Skeletal muscle cell (primary cell): ENCODE measurements around the gene PRR7.
"Not testable (repeated sequence)": the region's sequence is repeated elsewhere in the genome, so short reads cannot be mapped to it uniquely, and the experiment has no call there.

Experiments used
- DNase-seq: peaks from one replicate; pipeline ENCODE4 v3.0.0-alpha.2; 2010; ENCODE audit warnings: low read depth
- H3K4me3 ChIP-seq: 2 replicates; pipeline ENCODE4 v1.5.1; 2011; ENCODE audit warnings: low read depth, mild to moderate bottlenecking, control low read depth, low read length, moderate library complexity

Gene PRR7

DNA sequence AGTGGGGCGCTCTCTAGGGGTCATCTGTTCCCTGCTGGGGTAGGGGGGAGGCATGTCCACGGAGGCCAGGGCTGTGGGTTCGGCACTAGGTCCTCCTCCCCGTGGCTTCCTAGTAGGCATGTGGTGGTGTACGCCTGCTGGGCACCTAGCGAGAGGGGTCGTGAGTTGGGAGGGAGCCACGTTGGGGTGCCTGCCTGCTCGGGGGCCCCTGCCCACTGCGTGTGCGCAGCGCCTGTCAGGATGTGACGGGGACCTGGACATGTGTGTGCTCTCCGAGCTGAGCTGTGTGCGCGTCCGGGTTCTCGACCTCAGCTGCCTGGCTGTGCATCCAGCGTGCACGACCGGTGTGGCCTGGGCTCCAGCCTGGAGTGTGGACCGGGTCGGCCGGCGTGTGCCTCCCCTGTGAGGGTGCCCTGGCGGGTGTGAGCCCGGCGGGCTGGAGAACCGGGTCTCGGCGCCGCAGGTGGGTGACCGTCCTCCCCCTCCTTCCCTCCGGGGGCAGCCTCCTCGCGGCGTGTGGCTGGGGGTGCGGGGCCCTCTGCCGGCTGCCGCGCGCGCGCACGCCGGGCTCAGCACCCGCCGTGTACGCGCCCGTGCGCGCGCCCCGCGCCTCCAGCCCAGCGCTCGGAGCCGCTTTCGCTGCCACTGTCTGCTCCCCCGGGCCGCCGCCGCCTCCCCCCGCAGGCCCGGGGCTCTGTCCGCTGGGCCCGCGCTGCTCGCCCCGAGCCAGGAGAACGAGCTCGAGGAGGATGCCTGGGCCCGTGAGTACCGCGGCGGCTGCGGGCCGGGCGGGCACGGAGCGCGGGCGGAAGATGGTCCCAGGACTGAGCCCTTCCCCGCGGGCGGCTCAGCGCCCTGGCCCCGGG, at the start of gene PRR7:
Gene PRR7 (plus strand): TSS at position 615 of the 866 bp plus-strand sequence. CDS start 8,254 bp downstream, outside the sequence.
- DNase-seq: no peak
- peak within 1 kb of the TSS; percentile 65 for H3K4me3 ChIP-seq

DNA sequence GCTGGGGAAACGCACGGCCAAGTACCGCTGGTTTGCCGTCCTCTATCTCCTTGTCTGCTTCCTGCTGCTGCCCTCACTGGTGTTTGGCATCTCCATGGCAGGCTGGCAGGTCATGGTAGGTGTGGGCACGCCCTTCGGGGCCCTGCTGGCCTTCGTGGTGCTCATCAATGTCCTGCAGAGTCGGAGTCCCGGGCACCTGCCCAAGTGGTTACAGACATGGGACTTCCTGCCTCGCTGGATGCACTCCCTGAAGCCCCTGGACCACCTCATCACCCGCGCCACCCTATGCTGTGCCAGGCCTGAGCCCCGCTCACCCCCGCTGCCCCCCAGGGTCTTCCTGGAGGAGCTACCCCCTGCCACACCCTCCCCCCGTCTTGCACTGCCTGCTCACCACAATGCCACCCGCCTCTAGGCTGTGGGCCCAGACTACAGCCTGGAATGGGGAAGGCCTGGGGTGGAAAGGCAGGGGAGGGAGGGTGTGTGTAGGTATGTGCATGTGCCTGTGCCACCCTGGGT, 48.7 kb upstream of the PRR7 start:
- no peak overlapping the region for H3K4me3 ChIP-seq
- DNase-seq: no peak

DNA sequence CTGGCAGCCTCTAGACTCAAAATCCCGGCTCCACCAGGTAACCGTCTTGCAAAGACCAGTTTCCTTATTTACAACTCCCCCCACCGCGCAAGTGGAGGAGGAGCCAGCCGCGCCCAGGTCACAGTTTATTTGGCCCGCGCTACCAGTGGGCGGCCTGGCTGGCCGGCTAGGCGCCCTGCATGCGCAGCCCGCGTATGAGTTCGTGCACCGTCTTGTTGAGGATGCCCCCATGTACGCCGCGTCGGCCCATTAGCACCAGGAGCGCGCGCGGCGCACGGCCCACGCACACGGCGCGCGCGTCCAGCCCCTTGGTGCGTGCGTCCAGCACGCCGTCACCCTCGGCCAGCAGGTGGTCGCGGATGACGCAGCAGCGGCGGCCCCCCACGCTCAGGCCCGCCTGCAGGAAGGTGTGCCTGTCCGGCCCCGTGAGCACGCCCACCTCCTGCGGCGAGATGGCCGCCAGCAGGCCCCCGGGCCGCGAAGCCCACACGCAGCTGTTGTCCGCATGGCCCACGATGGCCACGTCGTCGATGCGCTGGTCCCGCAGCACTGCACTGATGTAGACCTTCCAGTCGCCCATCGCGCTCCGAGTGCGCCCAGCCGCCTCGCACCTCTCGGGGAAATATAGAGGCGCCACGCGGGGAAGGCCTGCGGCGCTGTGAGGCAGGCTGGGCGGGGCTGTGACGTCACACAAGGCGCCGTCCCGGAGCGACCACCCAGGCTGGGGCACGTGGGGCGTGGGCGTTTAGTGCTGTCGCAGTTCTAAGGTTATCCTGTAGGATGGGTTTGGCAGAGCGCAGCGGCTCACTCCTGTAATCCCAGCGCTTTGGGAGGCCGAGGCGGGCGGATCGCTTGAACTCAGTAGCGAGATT, 46.4 kb upstream of the PRR7 start, which contains the start of gene PFN3:
Gene PFN3 (minus strand): TSS at position 665 of the 872 bp plus-strand sequence. CDS start 85 bp downstream, at position 580.
- no peak within 1 kb of the TSS for H3K4me3 ChIP-seq

DNA sequence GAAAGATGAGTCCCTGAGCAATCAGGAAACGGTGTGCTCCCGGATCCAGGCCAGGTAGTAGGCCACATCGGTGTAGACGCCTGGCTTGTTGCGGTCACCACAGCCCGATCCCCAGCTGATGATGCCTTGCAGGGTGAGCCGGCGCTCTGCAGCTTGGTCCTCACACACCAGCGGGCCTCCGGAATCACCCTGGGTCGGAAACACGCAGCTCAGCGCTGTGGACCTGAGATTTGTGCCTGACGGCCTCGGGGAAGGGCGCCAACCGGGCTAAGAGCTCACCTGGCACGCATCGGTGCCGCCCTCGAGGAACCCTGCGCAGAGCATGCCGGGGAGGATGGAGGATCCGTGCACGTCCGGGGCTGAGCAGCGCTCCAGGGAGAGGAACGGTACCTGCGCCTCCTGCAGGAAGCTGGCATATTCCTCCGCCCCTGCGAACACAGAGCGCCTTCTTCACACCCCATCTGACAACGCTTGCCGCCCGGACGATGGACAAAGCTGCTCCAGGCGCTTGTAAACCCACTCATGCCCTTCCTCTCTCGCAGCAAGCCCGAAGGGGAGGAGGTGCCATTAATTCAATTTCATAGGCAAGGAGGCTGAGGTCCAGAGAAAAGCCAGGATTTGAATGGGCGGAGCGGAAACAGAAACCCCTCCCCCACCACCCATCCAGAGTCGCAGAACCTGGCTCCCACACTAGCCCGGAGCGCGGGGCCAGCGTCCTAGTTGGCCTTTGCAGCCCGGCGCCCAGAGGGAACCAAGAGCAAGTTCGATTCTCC, 44.2 kb upstream of the PRR7 start:
- no peak for DNase-seq
- H3K4me3 ChIP-seq: peak overlapping the region; percentile 66

More for the DNA sequence above, 46.4 kb upstream of the PRR7 start, which contains the start of gene PFN3:
- DNase-seq: no peak

- peak overlapping the region; percentile 66 for H3K4me3 ChIP-seq
- DNase-seq: no peak
Observed at GRCh38 chr5:177403102-177403791, 43.4 kb upstream of the PRR7 start.

GRCh38 chr5:177403792-177404640, 42.6 kb upstream of the PRR7 start:
- DNase-seq: no peak
- H3K4me3 ChIP-seq: peak overlapping the region; percentile 66

DNA sequence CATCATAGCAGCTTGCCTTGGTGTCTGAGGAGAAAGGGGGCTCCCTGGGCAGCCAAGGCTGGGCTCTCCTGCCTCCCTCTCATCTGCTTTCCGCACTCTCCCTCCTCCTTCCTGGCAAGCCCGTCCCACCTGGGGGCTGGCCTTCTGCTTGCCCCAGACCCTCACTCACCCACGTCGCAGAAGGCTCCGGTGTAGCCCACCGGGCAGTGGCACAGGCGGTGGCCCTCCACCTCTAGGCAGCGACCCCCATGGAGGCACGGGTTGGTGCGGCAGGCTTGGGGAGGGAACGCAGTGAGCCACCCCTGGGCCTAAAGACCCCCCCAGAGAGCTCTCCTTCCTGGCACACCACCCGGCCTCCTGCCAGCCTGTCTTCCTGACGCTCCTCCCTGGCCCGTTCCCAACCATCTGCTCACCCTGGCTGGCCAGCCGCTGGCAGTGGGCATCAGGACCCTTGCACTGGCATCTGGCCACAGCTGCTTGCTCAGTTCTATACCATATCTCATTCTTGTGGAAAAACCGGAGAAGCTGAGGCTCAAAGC, 41.9 kb upstream of the PRR7 start:
- H3K4me3 ChIP-seq: peak overlapping the region; percentile 66
- DNase-seq: no peak

DNA sequence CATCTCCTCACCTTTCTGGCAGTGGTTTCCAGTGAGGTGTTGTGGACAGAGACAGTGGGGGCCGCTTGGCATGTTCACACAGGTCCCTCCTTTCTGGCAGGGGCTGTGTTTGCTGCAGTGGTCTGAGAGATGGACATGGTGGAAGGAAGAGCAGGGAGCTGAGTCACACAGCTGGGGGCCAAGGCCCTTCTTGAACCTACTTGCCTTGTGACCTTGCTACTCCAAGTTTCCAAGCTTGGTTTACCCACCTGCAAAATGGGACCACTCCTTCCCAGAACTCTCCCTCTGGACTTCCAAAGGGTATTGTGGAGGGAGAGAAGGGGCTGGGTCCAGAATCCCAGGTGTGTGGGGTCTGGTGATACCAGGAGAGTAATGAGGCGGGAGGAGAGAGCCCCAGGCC, 41.3 kb upstream of the PRR7 start:
- no peak for DNase-seq
- H3K4me3 ChIP-seq: no peak overlapping the region

- no peak overlapping the region for H3K4me3 ChIP-seq
- no peak for DNase-seq
Observed at GRCh38 chr5:177405805-177406204, 40.8 kb upstream of the PRR7 start.

DNA sequence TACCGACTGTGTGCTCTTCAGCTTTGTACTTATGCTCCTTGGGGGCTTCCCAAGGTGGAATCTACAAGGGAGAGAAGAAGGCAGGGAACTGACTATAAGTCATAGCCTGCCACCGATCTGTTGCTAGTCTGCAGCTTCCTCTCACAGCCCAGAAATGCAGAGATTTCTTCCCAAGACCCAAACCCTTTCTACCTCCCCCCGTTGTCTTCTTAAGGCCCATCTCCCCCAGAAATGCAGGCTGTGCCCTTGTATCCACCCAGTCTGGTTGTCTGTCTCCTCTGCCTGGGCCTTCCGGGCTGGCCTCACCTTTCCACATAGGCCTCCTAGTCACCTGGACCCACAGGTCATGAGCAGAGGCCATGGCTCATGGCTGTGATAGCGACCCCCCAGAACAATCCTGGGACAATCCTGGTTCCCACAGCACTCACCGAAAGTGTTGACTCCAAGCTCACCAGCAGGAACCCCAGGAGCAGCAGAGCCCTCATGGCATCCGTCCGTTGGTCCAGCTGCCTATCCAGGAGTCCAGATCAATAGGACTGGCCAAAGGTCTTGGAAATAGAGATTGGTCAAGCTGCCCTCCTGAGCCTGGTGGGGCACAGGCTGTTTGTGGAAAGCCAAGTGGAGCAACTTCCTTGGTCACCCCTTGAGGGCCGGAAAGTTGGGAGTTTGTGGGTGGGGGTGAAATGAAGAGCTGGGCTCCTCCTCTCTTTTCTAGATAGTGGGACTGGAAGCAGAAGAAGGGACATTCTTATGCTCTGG, 37.4 kb upstream of the PRR7 start, which contains the start of gene F12:
Gene F12 (minus strand): TSS at position 522 of the 759 bp plus-strand sequence. CDS start 37 bp downstream, at position 485.
- DNase-seq: no peak
- no peak within 1 kb of the TSS for H3K4me3 ChIP-seq

DNA sequence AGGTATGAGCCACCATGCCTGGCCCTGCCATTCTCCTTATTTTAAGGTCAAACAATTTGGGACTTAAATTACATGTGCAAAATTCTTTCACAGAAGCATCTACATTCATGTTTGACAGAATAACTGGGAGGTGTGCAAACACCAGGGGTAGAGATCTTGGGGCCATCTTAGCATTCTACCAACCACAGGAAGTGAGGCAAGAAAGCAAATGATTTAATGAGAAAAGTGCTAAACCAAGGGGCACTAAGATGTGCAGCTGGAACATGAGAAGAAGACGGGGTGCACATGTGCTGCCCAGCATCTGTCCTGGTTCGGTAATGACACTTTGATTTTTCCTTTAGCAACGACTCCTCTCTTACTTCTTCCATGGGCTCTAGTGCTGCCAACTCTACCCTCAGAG, 36.0 kb upstream of the PRR7 start:
- H3K4me3 ChIP-seq: no peak overlapping the region
- no peak for DNase-seq

GRCh38 chr5:177412603-177413233, 33.9 kb upstream of the PRR7 start:
- no peak for DNase-seq
- no peak overlapping the region for H3K4me3 ChIP-seq

- DNase-seq: no peak
- H3K4me3 ChIP-seq: no peak overlapping the region
Observed at GRCh38 chr5:177414481-177414880, 32.1 kb upstream of the PRR7 start.

GRCh38 chr5:177417081-177417480, 29.5 kb upstream of the PRR7 start:
- not testable (repeated sequence) for H3K4me3 ChIP-seq, DNase-seq

DNA sequence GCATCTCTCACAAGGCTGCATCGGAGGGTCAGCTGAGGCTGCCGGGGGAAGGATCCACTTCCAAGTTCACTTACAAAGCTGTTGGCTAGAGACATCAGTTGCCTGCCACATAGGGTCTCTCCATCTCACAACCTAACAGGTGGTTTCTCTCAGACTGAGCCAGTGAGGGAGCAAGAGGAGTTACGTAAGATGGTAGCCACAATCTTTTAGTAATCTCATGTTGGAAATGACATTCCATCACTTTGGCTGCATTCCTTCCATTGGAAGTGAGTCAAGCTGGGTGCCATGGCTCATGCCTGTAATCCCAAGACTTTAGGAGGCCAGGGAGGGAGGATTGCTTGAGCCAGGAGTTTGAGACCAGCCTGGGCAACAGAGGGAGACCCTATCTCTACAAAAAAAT, 27.6 kb upstream of the PRR7 start:
- DNase-seq: no peak
- H3K4me3 ChIP-seq: no peak overlapping the region

- not testable (repeated sequence) for DNase-seq, H3K4me3 ChIP-seq
Observed at GRCh38 chr5:177420472-177420871, 26.1 kb upstream of the PRR7 start.
